WTC11 (cell line): Measurements from ENCODE around the gene RIPOR3. TPM values are rescaled to one million over a fixed set of nuclear protein-coding genes. Genes with fewer than 3 reads are reported as not detected.

Source experiments
- ATAC-seq: fragments of 200-7000 bp; cut with Tn5 transposase; 2 replicates; pipeline ENCODE4 v1.10.0; 2021; ENCODE audit warnings: mild to moderate bottlenecking, moderate library complexity
- CTCF ChIA-PET: fragments of 300-600 bp; sonication (Branson Sonifier 250); formaldehyde crosslinking; loops from one replicate; lab custom pipeline; 2021; ENCODE audit warnings: antibody characterized with exemption; lab: Charles Lee
- POLR2A ChIA-PET: fragments of 350-600 bp; sonication (Branson Sonifier 250); formaldehyde crosslinking; loops from one replicate; lab custom pipeline; 2021; ENCODE audit warnings: antibody characterized with exemption; lab: Charles Lee
- DNase-seq: peaks from one replicate; pipeline ENCODE4 v3.0.0; 2021; ENCODE audit warnings: low spot score
- H3K27ac Mint-ChIP-seq: 2 replicates; pipeline ENCODE4 v1.8.0; 2021; ENCODE audit warnings: mixed read lengths
- H3K27me3 Mint-ChIP-seq: 2 replicates; pipeline ENCODE4 v1.8.0; 2021; ENCODE audit warnings: low read depth, mild to moderate bottlenecking, moderate library complexity, mixed read lengths
- H3K36me3 Mint-ChIP-seq: 2 replicates; pipeline ENCODE4 v1.8.0; 2021; ENCODE audit warnings: mixed read lengths
- H3K4me1 Mint-ChIP-seq: 2 replicates; pipeline ENCODE4 v1.8.0; 2022; ENCODE audit warnings: mixed read lengths
- H3K4me3 Mint-ChIP-seq: 2 replicates; pipeline ENCODE4 v1.8.0; 2021; ENCODE audit warnings: mild to moderate bottlenecking, moderate library complexity, mixed read lengths
- H3K9me3 Mint-ChIP-seq: 2 replicates; pipeline ENCODE4 v1.8.0; 2021; ENCODE audit warnings: mixed read lengths
- AR ChIP-seq: fragments of 250-450 bp; sonication (Bioruptor Pico); IDR thresholded peaks from 2 replicates; pipeline ENCODE4 v1.9.0; 2021; ENCODE audit warnings: mild to moderate bottlenecking
- CBFB ChIP-seq: sonication (generic); formaldehyde crosslinking; IDR thresholded peaks from 2 replicates; pipeline ENCODE4 v1.8.1; 2022; ENCODE audit warnings: mild to moderate bottlenecking, low read depth, missing genetic modification reagents
- CREB1 ChIP-seq: sonication (generic); formaldehyde crosslinking; IDR thresholded peaks from 2 replicates; pipeline ENCODE4 v1.8.0; 2023; ENCODE audit warnings: mild to moderate bottlenecking, missing genetic modification reagents
- CTCF ChIP-seq: fragments of 200-600 bp; IDR thresholded peaks from 2 replicates; pipeline ENCODE4 v1.8.0; 2022; ENCODE audit warnings: antibody characterized with exemption
- FOXP1 ChIP-seq: sonication (generic); formaldehyde crosslinking; IDR thresholded peaks from 2 replicates; pipeline ENCODE4 v1.8.0; 2022; ENCODE audit warnings: missing genetic modification reagents, mild to moderate bottlenecking, moderate library complexity, borderline replicate concordance
- GABPB1 ChIP-seq: sonication (generic); formaldehyde crosslinking; IDR thresholded peaks from 2 replicates; pipeline ENCODE4 v1.8.1; 2023; ENCODE audit warnings: mild to moderate bottlenecking, missing genetic modification reagents
- IRF2 ChIP-seq: sonication (generic); formaldehyde crosslinking; IDR thresholded peaks from 2 replicates; pipeline ENCODE4 v1.8.0; 2022; ENCODE audit warnings: low read depth, missing genetic modification reagents, borderline replicate concordance
- NFATC4 ChIP-seq: fragments of 250-450 bp; sonication (Bioruptor Pico); IDR thresholded peaks from 2 replicates; pipeline ENCODE4 v1.9.0; 2021; ENCODE audit warnings: mild to moderate bottlenecking
- SP1 ChIP-seq: sonication (generic); formaldehyde crosslinking; conservative IDR thresholded peaks from 2 replicates; pipeline ENCODE4 v1.8.1; 2022; ENCODE audit warnings: missing genetic modification reagents
- USF1 ChIP-seq: sonication (generic); formaldehyde crosslinking; IDR thresholded peaks from 2 replicates; pipeline ENCODE4 v1.8.0; 2022; ENCODE audit warnings: mild to moderate bottlenecking, missing genetic modification reagents
- ZBTB21 ChIP-seq: sonication (generic); formaldehyde crosslinking; IDR thresholded peaks from 2 replicates; pipeline ENCODE4 v1.8.1; 2023; ENCODE audit warnings: mild to moderate bottlenecking, missing genetic modification reagents, borderline replicate concordance
- ZNF121 ChIP-seq: sonication (generic); formaldehyde crosslinking; IDR thresholded peaks from 2 replicates; pipeline ENCODE4 v1.8.0; 2023; ENCODE audit warnings: missing genetic modification reagents
- ZNF232 ChIP-seq: sonication (generic); formaldehyde crosslinking; IDR thresholded peaks from 2 replicates; pipeline ENCODE4 v1.8.0; 2022; ENCODE audit warnings: mild to moderate bottlenecking, missing genetic modification reagents
- total RNA-seq: library from RNA; stranded (reverse); gene quantifications from 3 replicates; pipeline ENCODE4 v1.2.3, GENCODE V29; 2021
- TF ChIP-seq, protein P1 (sequence below): sonication (generic); formaldehyde crosslinking; IDR thresholded peaks from 2 replicates; pipeline ENCODE4 v1.8.1; 2023; ENCODE audit warnings: mild to moderate bottlenecking, moderate library complexity, missing genetic modification reagents
- TF ChIP-seq, protein P2 (sequence below): fragments of 250-450 bp; sonication (Bioruptor Pico); IDR thresholded peaks from 2 replicates; pipeline ENCODE4 v1.9.0; 2021; ENCODE audit warnings: moderate library complexity, mild to moderate bottlenecking, inconsistent platforms, borderline replicate concordance
- TF ChIP-seq, protein P3 (sequence below): sonication (generic); formaldehyde crosslinking; IDR thresholded peaks from 2 replicates; pipeline ENCODE4 v1.8.1; 2023; ENCODE audit warnings: mild to moderate bottlenecking, missing genetic modification reagents, moderate library complexity
- TF ChIP-seq, protein P4 (sequence below): sonication (generic); formaldehyde crosslinking; IDR thresholded peaks from 2 replicates; pipeline ENCODE4 v1.8.1; 2023; ENCODE audit warnings: mild to moderate bottlenecking, missing genetic modification reagents, borderline replicate concordance
- TF ChIP-seq, protein P5 (sequence below): fragments of 250-450 bp; sonication (Bioruptor Pico); IDR thresholded peaks from 2 replicates; pipeline ENCODE4 v1.8.0; 2021; ENCODE audit warnings: mild to moderate bottlenecking

Gene RIPOR3
- total RNA-seq, 1 experiment from 2014 or later: 6.5 TPM

GRCh38 chr20:50645253-50646068 is 45.9 kb downstream of the RIPOR3 start:
- DNase-seq (peak; percentile 77), ATAC-seq (peak; percentile 78)
- peak overlapping the region; percentile 97 for H3K27ac Mint-ChIP-seq
- no peaks in the 10 kb centered on the region for H3K27me3 Mint-ChIP-seq
- ChIA-PET CTCF (interaction anchor here (0.5 to 3.4 kb wide), 8 partner anchors 10 to 148 kb away, joined by 3 to 28 read pairs (median 6); no protein-coding TSS in a partner anchor), POLR2A (interaction anchor here (0.5 to 1.4 kb wide), 4 partner anchors 10 to 560 kb away, joined by 3 to 4 read pairs (median 3); no protein-coding TSS in a partner anchor)
- peaks cover 19% of the 10 kb centered on the region for H3K9me3 Mint-ChIP-seq
- no peak overlapping the region for H3K4me3 Mint-ChIP-seq
- H3K4me1 Mint-ChIP-seq: peaks cover 32% of the 10 kb centered on the region
- H3K36me3 Mint-ChIP-seq: peaks cover 25% of the 10 kb centered on the region
- TF ChIP-seq IRF2 (CRISPR knock-in tag) (no peak), CREB1 (no peak), AR (CRISPR knock-in tag) (no peak), USF1 (CRISPR knock-in tag) (peak; percentile 71; the same call in 1 of the 2 replicates), ZNF232 (CRISPR knock-in tag) (no peak), GABPB1 (CRISPR knock-in tag) (peak; percentile 78), CBFB (CRISPR knock-in tag) (0 out of 2 replicates have a peak, but pooled peaks have one; percentile 80), ZBTB21 (no peak; the same call in 1 of the 2 replicates), FOXP1 (CRISPR knock-in tag) (0 out of 2 replicates have a peak, but pooled peaks have one; percentile 20), NFATC4 (CRISPR knock-in tag) (no peak), CTCF (no peak), ZNF121 (CRISPR knock-in tag) (peak; percentile 13; the same call in 1 of the 2 replicates), SP1 (peak; percentile 40; the same call in 1 of the 2 replicates)
- TF ChIP-seq, protein P1, sequence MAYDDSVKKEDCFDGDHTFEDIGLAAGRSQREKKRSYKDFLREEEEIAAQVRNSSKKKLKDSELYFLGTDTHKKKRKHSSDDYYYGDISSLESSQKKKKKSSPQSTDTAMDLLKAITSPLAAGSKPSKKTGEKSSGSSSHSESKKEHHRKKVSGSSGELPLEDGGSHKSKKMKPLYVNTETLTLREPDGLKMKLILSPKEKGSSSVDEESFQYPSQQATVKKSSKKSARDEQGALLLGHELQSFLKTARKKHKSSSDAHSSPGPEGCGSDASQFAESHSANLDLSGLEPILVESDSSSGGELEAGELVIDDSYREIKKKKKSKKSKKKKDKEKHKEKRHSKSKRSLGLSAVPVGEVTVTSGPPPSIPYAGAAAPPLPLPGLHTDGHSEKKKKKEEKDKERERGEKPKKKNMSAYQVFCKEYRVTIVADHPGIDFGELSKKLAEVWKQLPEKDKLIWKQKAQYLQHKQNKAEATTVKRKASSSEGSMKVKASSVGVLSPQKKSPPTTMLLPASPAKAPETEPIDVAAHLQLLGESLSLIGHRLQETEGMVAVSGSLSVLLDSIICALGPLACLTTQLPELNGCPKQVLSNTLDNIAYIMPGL (CRISPR knock-in tag): no peak
- TF ChIP-seq, protein P2, sequence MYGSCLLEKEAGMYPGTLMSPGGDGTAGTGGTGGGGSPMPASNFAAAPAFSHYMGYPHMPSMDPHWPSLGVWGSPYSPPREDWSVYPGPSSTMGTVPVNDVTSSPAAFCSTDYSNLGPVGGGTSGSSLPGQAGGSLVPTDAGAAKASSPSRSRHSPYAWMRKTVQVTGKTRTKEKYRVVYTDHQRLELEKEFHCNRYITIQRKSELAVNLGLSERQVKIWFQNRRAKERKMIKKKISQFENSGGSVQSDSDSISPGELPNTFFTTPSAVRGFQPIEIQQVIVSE (CRISPR knock-in tag): no peak
- TF ChIP-seq, protein P3, sequence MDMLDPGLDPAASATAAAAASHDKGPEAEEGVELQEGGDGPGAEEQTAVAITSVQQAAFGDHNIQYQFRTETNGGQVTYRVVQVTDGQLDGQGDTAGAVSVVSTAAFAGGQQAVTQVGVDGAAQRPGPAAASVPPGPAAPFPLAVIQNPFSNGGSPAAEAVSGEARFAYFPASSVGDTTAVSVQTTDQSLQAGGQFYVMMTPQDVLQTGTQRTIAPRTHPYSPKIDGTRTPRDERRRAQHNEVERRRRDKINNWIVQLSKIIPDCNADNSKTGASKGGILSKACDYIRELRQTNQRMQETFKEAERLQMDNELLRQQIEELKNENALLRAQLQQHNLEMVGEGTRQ (CRISPR knock-in tag): peak; percentile 41; the same call in 1 of the 2 replicates
- TF ChIP-seq, protein P4, sequence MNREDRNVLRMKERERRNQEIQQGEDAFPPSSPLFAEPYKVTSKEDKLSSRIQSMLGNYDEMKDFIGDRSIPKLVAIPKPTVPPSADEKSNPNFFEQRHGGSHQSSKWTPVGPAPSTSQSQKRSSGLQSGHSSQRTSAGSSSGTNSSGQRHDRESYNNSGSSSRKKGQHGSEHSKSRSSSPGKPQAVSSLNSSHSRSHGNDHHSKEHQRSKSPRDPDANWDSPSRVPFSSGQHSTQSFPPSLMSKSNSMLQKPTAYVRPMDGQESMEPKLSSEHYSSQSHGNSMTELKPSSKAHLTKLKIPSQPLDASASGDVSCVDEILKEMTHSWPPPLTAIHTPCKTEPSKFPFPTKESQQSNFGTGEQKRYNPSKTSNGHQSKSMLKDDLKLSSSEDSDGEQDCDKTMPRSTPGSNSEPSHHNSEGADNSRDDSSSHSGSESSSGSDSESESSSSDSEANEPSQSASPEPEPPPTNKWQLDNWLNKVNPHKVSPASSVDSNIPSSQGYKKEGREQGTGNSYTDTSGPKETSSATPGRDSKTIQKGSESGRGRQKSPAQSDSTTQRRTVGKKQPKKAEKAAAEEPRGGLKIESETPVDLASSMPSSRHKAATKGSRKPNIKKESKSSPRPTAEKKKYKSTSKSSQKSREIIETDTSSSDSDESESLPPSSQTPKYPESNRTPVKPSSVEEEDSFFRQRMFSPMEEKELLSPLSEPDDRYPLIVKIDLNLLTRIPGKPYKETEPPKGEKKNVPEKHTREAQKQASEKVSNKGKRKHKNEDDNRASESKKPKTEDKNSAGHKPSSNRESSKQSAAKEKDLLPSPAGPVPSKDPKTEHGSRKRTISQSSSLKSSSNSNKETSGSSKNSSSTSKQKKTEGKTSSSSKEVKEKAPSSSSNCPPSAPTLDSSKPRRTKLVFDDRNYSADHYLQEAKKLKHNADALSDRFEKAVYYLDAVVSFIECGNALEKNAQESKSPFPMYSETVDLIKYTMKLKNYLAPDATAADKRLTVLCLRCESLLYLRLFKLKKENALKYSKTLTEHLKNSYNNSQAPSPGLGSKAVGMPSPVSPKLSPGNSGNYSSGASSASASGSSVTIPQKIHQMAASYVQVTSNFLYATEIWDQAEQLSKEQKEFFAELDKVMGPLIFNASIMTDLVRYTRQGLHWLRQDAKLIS (CRISPR knock-in tag): 0 out of 2 replicates have a peak, but pooled peaks have one; percentile 63
- TF ChIP-seq, protein P5, sequence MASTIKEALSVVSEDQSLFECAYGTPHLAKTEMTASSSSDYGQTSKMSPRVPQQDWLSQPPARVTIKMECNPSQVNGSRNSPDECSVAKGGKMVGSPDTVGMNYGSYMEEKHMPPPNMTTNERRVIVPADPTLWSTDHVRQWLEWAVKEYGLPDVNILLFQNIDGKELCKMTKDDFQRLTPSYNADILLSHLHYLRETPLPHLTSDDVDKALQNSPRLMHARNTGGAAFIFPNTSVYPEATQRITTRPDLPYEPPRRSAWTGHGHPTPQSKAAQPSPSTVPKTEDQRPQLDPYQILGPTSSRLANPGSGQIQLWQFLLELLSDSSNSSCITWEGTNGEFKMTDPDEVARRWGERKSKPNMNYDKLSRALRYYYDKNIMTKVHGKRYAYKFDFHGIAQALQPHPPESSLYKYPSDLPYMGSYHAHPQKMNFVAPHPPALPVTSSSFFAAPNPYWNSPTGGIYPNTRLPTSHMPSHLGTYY (CRISPR knock-in tag): no peak
